GM21723 (cell line): ENCODE results near the gene ANO10.
"Not testable (repeated sequence)": the region's sequence is repeated elsewhere in the genome, so short reads cannot be mapped to it uniquely, and the experiment has no call there.

Source experiments
- ATAC-seq: cut with Tn5 transposase; IDR thresholded peaks from one replicate; pipeline ENCODE4 v1.9.1; 2021; ENCODE audit warnings: mild to moderate bottlenecking, moderate library complexity; ENCODE audit not compliant: unreplicated experiment

Gene ANO10, protein sequence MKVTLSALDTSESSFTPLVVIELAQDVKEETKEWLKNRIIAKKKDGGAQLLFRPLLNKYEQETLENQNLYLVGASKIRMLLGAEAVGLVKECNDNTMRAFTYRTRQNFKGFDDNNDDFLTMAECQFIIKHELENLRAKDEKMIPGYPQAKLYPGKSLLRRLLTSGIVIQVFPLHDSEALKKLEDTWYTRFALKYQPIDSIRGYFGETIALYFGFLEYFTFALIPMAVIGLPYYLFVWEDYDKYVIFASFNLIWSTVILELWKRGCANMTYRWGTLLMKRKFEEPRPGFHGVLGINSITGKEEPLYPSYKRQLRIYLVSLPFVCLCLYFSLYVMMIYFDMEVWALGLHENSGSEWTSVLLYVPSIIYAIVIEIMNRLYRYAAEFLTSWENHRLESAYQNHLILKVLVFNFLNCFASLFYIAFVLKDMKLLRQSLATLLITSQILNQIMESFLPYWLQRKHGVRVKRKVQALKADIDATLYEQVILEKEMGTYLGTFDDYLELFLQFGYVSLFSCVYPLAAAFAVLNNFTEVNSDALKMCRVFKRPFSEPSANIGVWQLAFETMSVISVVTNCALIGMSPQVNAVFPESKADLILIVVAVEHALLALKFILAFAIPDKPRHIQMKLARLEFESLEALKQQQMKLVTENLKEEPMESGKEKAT

DNA sequence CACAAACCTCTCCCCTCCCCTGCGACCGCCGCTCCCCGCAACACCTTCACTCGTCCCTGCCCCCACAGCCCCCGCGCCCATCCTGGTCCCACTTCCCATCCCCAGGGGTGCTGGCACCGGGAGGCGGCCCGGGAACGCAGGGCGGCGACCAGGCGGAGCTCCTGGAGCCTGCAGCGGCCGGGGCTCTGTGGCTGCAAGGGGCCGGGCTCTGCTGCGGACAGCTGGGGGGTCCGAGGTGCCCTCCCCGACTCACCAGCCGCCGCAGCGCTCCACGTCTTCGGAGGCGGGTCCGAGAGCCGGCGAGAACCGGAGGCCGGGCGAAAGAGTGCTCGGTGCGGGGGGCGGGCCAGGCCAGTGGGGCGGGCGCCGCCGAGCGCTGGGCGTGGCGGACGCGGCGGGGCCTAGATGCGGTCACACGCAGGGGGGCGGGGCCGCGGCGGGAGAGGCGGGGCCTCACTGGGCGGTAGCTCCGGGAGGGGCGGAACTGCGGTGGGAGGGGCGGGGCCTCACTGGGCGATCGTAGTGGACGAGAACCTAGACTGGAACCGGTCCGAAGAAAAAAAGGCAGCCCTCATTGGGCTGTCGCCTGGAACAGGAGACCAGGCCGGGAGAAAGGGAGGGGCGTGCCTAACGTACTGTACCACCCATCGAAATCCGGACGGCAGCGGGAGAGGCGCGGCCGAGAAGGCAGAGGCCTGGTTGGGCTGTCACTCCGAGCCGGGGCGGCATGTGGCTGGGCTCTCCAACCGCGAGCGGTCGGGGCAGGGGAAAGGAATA lies at the start of gene ANO10:
TSS of gene ANO10 (minus strand) at position 356 of the 777 bp plus-strand sequence. CDS start 16,159 bp downstream, outside the sequence.
- ATAC-seq: peak; percentile 96

DNA sequence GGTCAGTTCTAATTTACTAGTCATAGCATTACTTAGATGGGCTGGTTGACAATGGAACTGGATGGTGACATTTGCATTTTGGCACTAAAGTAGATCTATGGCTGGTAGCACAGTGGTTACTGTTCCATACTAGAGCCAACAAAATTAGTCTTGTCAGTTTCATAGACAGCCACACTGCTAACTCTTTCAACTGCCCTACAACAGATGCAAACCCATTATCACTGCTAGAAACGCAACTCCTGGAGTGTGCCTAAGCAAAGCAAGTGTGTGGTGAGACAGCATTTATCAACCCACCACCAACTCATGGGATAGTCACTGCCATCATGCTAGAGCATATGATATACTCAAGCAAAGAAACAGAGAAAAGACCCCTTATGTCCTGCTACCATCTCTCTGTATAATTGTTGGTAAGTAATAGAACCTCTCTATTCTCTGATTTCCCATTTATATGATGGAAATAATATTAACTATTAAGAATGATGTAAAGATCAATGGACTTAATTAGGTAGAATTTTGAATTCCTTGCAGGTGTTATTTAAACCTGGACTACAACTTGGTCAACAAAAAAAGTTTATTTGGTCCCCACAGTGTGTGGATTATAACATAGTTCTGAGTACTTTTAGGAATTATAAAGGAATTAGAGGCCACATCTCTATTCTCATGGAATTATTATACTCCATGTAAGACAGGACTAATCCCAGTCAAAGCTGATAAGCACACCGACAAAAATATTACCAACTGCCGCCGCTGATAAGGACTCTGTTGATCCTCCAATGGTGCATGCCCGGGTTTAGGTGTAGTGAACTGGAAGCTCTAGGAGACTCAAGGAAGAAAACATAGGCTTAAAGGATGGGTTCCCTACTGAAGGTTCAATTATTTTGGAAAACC lies 49.1 kb upstream of the ANO10 start:
- ATAC-seq: no peak

DNA sequence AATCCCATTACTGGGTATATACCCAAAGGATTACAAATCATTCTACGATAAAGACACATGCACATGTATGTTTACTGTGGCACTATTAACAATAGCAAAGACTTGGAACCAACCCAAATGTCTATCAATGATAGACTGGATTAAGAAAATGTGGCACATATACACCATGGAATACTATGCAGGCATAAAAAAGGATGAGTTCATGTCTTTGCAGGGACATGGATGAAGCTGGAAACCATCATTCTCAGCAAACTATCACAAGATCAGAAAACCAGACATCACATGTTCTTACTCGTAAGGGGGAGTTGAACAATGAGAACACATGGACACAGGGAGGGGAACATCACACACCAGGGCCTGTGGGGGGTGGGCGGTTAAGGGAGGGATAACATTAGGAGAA lies 43.2 kb upstream of the ANO10 start:
- not testable (repeated sequence) for ATAC-seq

DNA sequence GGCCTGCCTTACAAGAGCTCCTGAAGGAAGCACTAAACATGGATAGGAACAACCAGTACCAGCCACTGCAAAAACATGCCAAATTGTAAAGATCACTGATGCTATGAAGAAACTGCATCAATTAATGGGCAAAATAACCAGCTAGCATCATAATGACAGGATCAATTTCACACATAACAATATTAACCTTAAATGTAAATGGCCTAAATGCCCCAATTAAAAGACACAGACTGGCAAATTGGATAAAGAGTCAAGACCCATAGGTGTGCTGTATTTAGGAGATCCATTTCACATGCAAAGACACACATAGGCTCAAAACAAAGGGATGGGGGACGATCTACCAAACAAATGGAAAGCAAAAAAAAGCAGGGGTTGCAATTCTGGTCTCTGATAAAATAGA lies 39.6 kb upstream of the ANO10 start:
- not testable (repeated sequence) for ATAC-seq

DNA sequence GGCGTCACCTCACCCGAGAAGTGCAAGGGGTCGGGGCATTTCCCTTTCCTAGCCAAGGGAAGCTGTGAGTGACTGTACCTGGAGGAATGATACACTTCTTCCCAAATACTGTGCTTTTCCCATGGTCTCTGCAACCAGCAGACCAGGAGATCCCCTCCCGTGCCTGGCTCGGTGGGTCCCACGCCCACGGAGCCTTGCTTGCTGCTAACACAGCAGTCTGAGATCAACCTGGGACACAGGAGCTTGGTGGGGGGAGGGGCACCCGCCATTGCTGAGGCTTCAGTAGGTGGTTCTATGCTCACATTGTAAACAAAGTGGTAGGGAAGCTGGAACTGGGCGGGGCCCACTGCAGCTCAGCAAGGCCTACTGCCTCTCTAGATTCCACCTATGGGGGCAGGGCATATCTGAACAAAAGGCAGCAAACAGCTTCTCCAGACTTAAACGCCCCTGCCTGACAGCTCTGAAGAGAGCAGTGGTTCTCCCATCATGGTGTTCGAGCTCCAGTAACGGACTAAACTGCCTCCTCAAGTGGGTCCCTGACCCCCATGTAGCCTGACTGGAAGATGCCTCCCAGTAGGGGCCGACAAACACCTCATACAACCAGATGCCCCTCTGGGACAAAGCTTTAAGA lies 37.6 kb upstream of the ANO10 start:
- no peak for ATAC-seq

DNA sequence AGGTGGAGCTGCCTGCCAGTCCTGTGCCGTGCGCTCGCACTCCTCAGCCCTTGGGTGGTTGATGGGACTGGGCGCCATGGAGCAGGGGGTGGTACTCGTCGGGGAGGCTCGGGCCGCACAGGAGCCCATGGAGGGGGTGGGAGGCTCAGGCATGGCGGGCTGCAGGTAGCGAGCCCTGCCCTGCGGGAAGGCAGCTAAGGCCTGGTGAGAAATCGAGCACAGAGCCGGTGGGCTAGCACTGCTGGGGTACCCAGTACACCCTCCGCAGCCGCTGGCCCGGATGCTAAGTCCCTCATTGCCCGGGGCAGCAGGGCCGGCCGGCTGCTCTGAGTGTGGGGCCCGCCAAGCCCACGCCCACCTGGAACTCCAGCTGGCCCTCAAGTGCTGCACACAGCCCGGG lies 34.6 kb upstream of the ANO10 start:
- ATAC-seq: not testable (repeated sequence)

DNA sequence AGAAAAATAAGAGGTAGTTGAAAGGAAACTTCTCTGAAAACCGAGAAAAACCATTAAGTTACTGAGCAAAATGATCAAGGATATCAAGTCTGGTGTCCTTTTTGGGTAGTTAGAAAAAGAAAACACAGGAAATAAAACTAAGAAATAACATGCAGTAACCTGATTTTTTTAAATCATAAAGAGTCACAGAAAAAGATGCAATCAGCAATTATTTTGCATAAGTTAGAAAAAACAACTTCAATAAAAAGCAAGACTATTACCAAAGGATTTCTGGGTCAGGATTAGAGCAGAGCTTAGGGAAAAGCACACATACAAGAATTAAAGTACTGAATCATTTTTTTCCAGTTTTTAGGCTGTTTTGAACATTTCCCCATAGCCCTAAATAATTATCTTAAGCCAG lies 28.5 kb upstream of the ANO10 start:
- ATAC-seq: no peak

DNA sequence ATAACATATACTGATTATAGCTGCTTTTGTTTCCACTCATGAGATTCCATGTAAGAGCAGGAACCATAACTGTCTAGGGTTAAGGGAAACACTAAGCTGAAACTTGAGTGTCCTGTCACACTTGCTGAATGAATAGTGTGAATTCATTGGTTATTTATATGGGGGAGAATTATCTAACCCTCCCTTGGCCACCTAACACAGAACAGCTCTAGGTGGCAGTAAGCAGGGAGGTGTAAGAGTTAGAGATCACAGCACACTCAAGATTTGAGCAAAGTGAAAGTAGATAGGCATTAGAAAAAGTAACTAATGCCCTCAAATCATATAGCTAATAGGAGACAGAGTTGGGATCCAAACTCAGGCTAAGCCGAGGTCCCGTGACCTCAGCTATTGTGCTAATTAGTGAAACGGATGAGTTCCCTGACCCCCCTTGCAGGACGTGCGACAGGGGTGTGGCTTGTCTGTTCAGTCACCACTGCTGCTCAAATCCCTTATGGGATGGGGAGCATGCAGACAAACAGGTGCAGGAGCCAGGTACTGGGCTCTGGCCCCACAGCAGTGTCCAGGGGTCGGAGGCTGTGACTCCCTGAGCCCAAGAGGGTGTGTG lies 27.7 kb upstream of the ANO10 start:
- ATAC-seq: no peak

DNA sequence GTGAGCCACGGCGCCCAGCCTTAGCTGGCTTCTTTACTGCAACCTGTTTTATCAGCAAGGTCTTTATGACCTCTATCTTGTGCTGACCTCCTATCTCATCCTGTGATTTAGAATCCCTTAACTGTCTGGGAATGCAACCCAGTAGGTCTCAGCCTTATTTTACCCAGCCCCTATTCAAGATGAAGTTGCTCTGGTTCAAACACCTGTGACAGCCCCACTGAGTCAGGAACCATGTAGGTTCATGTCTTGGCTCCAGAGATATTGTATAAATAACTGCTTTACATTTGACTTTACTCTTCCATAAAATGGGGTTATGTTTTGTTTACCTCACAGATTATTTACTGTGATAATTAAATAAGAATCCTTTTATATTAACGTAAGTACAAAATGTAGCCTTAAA lies 27.1 kb upstream of the ANO10 start:
- no peak for ATAC-seq

DNA sequence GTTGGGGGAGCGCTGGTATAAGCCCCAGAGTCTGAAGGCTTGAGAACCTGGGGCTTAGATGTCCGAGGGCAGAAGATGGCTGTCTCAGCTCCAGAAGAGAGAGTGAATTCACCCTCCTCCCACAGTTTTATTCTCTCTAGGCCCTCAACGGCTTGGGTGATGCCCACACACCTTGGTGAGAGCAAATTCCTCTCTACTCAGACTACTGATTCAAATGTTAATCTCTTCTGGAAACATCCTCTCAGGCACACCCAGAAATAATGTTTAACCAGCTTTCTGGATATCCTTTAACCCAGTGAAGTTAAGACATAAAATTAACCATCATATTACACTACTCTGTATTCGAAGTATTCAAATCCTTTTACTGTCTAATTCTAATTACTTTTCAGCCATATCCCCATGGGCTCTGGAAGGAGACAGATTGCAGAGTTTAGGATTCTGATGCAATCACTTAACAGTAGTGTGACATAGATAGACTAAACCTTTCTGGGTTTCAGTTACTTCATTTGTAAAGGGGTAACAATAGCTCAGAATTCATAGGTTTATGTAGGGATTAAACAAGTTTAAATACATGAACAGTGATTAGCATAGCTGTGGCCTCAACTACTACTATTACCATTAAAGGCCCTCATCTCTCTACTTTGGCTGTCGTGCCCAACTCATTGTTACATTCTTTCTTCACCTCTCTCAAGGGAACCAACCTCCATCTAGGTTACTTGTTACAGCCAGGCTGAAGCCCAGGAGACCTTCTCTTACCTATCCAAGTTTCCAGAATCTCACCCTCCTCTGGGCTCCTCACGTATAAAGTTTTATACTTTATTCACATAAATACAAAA lies 25.7 kb upstream of the ANO10 start:
- ATAC-seq: no peak

DNA sequence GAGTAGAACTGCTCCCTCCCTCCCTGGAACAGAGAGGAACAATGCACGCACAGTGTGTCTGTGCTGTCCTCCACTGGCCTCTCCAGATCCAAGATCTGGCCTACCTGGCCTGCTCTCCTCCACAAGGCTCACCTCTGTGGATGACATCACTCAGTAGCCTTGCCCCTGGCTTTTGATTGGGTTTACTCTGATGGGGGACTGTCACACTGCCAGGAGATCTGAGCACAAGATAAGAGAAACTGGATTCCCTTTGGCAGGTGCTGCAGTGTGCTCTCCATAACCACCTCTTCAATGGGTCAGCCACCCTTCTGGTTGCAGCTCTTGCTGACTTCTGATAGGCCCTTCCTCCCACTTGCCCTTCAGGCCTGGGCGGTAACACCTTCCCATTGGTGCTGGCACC lies 22.6 kb upstream of the ANO10 start:
- no peak for ATAC-seq

DNA sequence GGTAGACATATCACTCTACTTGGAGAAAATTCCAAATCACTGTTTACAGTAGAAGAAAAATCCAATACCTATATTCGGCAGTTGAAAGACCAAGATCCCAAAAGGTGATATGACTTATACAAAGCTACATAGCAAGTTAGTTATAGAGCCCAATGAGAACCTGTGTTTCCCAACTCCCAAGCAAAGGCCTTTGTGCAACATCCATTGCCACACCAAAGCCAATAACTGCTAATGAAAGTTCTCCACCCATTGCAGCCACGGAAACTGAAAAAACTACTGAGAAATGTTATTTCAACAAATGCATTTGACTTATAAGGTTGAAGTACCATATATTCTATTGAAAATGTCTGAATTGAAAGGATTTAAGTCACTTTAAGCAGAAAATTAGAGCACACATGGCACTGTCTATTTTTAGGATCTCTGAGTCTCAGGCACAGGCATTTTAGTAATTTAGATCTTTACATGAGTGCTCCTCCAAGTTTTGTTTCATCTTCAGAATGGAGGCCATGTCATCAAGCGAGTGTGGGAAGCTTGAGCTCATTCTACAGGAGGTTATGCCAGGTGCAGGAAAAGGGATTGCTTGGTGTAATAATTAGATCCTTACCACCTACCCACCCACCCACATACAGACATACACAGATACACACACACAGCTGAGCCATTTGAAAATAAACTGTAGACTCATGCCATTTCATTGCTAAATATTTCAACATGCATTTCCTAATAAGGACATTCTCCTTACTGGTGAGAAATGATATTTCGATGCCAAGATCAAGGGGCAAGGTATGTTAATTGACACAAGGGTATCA lies 19.7 kb upstream of the ANO10 start:
- no peak for ATAC-seq

DNA sequence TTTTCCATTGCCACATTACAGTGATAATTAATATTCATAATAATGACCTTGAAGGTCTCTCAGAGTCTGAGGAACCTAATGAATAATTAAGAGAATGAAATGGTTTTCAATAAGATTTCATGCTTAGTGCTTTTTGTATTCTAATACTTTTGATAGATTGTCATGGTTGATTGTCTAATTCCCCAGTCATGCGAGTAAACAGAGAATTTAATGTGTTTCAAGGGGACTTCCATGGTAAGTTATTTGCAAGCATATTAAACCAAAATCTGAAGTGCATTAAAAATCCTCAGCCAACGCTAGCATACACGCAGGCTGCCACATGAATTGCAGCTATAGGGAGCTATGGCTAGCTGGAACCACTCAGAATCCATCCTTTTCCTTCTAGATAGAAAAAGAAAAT lies 18.9 kb upstream of the ANO10 start:
- no peak for ATAC-seq

DNA sequence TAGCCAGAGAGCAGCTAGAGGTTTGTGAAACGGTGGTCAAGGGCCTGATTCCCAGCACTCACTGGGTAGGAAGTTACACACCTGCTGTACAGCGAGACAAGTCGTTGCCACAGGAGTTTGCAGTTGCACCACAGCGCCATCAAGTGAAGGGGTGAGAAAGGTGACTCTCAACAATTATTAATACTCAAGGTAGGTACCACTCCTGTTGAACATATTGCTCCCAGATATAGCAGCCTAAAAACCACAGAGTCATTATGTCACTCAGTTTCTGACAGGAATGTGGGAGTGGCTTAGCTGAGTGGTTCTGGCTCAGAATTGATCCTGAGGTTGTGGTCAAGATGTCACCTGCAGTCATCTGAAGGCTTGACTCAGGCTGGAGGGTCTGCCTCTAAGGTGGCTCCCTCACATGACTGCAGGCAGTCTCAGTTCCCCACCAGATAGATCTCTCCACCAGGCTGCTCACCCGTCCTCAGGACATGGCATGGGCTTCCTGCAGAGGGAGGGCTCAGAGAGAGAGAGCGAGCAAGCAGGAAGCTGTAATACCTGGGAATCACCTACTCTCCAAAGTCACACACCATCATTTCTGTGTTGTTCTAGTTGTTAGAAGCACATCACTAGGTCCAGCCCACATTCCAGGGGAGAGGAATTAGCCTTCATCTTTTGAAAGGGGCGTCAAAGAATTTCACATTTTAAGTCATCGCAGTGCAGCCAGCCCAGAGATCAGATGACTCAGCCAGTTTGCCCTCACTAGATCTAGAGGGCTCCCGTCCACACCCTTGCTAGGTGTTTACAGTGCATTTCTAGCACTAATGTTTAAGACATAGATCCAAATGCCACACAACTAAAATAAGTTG lies 17.0 kb upstream of the ANO10 start:
- no peak for ATAC-seq

DNA sequence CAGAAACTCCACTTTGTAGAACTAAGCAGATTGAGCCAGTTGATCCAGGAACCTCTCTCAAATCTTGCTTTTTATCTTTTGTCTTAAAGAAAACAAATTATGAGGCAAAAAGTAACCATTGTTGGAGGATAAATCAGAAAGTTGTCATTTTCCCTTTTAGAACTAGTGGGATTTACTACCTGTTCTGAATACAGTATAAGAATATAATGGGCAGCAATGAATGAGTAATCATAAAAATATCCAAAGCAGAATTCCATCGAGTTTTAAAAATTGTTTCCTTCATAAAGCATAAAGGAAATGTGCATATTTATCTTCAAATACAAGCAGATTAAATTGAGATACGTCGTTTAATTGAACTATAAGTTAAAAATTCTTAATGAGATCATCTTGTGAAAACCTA lies 15.9 kb upstream of the ANO10 start:
- ATAC-seq: no peak

DNA sequence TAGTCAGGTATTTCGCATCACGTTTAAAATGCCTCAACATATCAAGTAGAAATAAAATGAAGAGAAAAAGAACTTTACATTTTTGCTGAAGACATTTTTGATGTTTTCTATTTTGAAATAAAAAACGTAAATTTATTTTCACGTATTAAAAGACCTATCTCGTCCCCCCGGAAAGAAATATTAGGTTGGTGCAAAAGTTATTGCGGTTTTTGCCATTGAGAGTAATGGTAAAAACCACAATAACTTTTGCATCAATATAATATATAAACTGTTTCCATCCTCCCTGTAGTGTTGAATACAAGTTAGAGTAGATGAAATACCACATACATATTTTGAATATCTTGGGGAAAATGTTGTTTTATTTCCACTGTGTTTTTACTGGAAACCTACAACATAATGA lies 11.2 kb upstream of the ANO10 start:
- no peak for ATAC-seq

DNA sequence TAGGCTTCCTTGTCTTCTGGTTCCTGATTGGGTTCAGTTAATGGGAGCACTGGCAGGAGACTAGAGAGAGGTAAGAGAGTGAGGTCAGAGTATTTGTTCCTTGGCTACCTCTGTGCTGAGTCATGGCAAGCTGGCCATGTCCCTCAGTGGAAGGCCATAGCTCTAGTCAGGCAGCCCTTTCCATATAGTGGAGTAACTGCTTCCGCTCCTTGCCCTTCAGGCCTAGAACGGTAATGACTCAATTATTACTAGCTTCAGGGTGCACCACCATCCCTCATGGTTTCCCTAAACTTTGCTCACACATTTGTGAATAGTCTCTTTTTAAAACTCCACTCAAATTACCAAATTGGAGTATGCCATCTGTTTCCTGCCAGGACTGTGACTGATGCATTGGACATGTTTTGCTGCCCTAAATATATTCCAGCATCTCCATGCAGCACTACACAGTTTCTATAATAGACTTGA lies 10.5 kb upstream of the ANO10 start:
- ATAC-seq: no peak
